ENCODE data around the gene DLEU7. TPM values are rescaled to one million over a fixed set of nuclear protein-coding genes. Genes with fewer than 3 reads are reported as not detected.

DLEU7 gene
- total and polyA plus RNA-seq, 2 of the 8 experiments (the other 6 are each of a cell fraction or from before 2014, with no cell fraction given) = 4.9 to 5.2 TPM

- 87% methylated on average over 2 of the region's 2 CpGs; no CpG with 5 or more reads in 1 of the 2 experiments for WGBS, 2 experiments (ENCODE audit: extremely low coverage in 1 of 2, insufficient coverage in 1 of 2, insufficient read length in 1 of 2, insufficient replicate concordance in 2 of 2, low coverage in 1 of 2, low lambda C conversion rate in 2 of 2, missing lambda C conversion rate in 1 of 2)
- H3K4me2 ChIP-seq (ENCODE audit: insufficient read depth in 1 of 2, low read depth in 2 of 2, low read length in 2 of 2) = no peak overlapping the region
- no peak for TF ChIP-seq SIN3A (conservative IDR thresholded peaks at IDR 0.05 in 1 of 2, IDR thresholded peaks at IDR 0.05 in 1 of 2; ENCODE audit: low read depth in 1 of 2, low read length in 2 of 2)
- TF ChIP-seq RFX5 (IDR thresholded peaks at IDR 0.05; ENCODE audit: borderline replicate concordance, low read depth, low read length) = no peak
- no peak for TF ChIP-seq KDM5A (IDR thresholded peaks at IDR 0.05; ENCODE audit: low read length)
- no peak for TF ChIP-seq HDAC6 (IDR thresholded peaks at IDR 0.05; ENCODE audit: low read depth, low read length)
- no peak for TF ChIP-seq YY1 (IDR thresholded peaks at IDR 0.05; ENCODE audit: low read depth, low read length)
- TF ChIP-seq MAX (IDR thresholded peaks at IDR 0.05) = no peak
- no peak for TF ChIP-seq GABPA (IDR thresholded peaks at IDR 0.05; ENCODE audit: borderline replicate concordance, insufficient read depth, low read length)
- no peak for TF ChIP-seq TAF1 (IDR thresholded peaks at IDR 0.05; ENCODE audit: low read depth, low read length)
- no peak for TF ChIP-seq TCF12 (IDR thresholded peaks at IDR 0.05; ENCODE audit: low read depth, low read length)
- TF ChIP-seq FOSL1 (IDR thresholded peaks at IDR 0.05; ENCODE audit: insufficient read depth, low read depth, low read length) = no peak
- no peak for TF ChIP-seq POLR2AphosphoS5 (IDR thresholded peaks at IDR 0.05; ENCODE audit: low read depth, low read length)
- no peak for TF ChIP-seq GTF2F1 (IDR thresholded peaks at IDR 0.05; ENCODE audit: borderline replicate concordance, low read depth, low read length)
- TF ChIP-seq EGR1 (IDR thresholded peaks at IDR 0.05; ENCODE audit: borderline replicate concordance, low read depth, low read length) = no peak
- no peak for TF ChIP-seq SUZ12 (IDR thresholded peaks at IDR 0.05; ENCODE audit: low read length)
- TF ChIP-seq CHD1 (IDR thresholded peaks at IDR 0.05; ENCODE audit: low read depth, low read length) = no peak
- TF ChIP-seq ZNF274 (IDR thresholded peaks at IDR 0.05; ENCODE audit: borderline replicate concordance, extremely low read depth, low read length) = no peak
Observed at GRCh38 chr13:50873467-50873866, 30.0 kb upstream of the DLEU7 start.

More at GRCh38 chr13:50873467-50873866, 30.0 kb upstream of the DLEU7 start:
- Histone ChIP-seq H2BK12ac (ENCODE audit: low read depth, low read length) (no peak overlapping the region), H2BK20ac (ENCODE audit: low read length) (no peak overlapping the region), H3K9me3 (ENCODE audit: insufficient read depth in 2 of 2, low read depth in 1 of 2, low read length in 1 of 2) (no peaks in the 10 kb centered on the region), H2BK15ac (ENCODE audit: low read length) (no peak overlapping the region), H4K20me1 (replicated peaks in 1 of 2; ENCODE audit: control insufficient read depth in 1 of 2, insufficient read depth in 2 of 2, low read length in 2 of 2) (no peaks in the 10 kb centered on the region), H3K27me3 (replicated peaks in 1 of 4; ENCODE audit: control insufficient read depth in 3 of 4, extremely low read depth in 1 of 4, insufficient read depth in 3 of 4, low read length in 3 of 4) (no peaks in the 10 kb centered on the region), H3K36me3 (ENCODE audit: control insufficient read depth in 2 of 4, insufficient read depth in 4 of 4, low read length in 3 of 4) (no peaks in the 10 kb centered on the region), H3K14ac (ENCODE audit: insufficient read length) (no peak overlapping the region), H4K5ac (ENCODE audit: insufficient read length, low read depth, low read length) (no peak overlapping the region), H2AFZ (ENCODE audit: low read length) (no peak overlapping the region), H2AK5ac (ENCODE audit: low read depth, low read length) (no peak overlapping the region), H3K4me1 (replicated peaks in 1 of 4; ENCODE audit: control insufficient read depth in 3 of 4, insufficient read depth in 4 of 4, low read length in 3 of 4) (no peaks in the 10 kb centered on the region), H2BK120ac (replicated peaks; ENCODE audit: low read depth, low read length) (no peak overlapping the region), H4K8ac (ENCODE audit: extremely low read depth, insufficient read depth, low read length) (no peak overlapping the region), H3K4ac (replicated peaks; ENCODE audit: insufficient read length, low read depth, low read length) (no peak overlapping the region), H3K79me1 (ENCODE audit: low read depth, low read length) (no peaks in the 10 kb centered on the region), H4K91ac (replicated peaks; ENCODE audit: insufficient read length, low read length) (no peak overlapping the region), H3K79me2 (ENCODE audit: control insufficient read depth in 1 of 2, insufficient read depth in 2 of 2, low read length in 2 of 2) (no peaks in the 10 kb centered on the region), H3K23me2 (ENCODE audit: low read depth, low read length) (no peaks in the 10 kb centered on the region), H3K18ac (ENCODE audit: extremely low read depth, low read length) (no peak overlapping the region), H3K23ac (ENCODE audit: insufficient read length) (no peak overlapping the region), H3K56ac (replicated peaks; ENCODE audit: insufficient read length, low read depth, low read length) (no peak overlapping the region), H3K27ac (ENCODE audit: low read depth, low read length) (no peak overlapping the region), H2BK5ac (ENCODE audit: low read depth, low read length) (no peak overlapping the region), H3K9ac (replicated peaks in 1 of 4; ENCODE audit: extremely low read depth in 1 of 4, low read depth in 3 of 4, low read length in 3 of 4) (no peak overlapping the region), H3K4me3 (ENCODE audit: extremely low read depth in 1 of 4, insufficient read depth in 2 of 4, low read depth in 3 of 4, low read length in 4 of 4) (no peak overlapping the region)
- POLR2A ChIA-PET (ENCODE audit: partially characterized antibody) = no interaction called here
- FAIRE-seq (no peak), DNase-seq (ENCODE audit: low read depth in 1 of 2, low spot score in 2 of 2) (no peak)
- CTCF ChIA-PET (ENCODE audit: partially characterized antibody) = interaction anchor here (0.6 kb wide), 1 partner anchor 1250 kb away, joined by 3 read pairs; no protein-coding TSS in a partner anchor

Measured in H1 (cell line).